Ammon's horn (tissue), 1 donor: ENCODE measurements around the gene AJM1.
A peak's percentile ranks its signal among the peaks of the same experiment; 100 is the strongest.
"Not testable (repeated sequence)": the region's sequence is repeated elsewhere in the genome, so short reads cannot be mapped to it uniquely, and the experiment has no call there.

Experiments used
- DNase-seq: peaks from one replicate; pipeline ENCODE4 v3.0.0-alpha.2; 2016; ENCODE audit warnings: low spot score

The AJM1 gene

DNA sequence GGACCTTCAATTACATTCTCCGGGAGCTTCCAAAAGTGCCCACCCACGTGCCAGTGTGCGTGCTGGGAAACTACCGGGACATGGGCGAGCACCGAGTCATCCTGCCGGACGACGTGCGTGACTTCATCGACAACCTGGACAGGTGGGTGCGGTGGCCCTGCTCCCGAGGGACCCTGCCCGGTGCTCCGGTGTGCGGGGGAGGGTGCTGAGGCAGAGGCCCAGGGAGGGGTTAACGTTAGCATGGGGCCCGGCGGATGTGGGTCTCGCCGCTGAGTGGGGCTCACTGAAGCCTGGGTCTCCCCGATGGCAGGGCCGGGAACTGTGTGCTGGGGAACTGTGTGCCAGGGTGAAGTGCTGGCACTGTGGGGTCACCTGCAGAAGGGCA is 10.6 kb upstream of the AJM1 start:
- no peak for DNase-seq

GRCh38 chr9:136832581-136832980 is 9.7 kb upstream of the AJM1 start:
- DNase-seq, result no peak

DNA sequence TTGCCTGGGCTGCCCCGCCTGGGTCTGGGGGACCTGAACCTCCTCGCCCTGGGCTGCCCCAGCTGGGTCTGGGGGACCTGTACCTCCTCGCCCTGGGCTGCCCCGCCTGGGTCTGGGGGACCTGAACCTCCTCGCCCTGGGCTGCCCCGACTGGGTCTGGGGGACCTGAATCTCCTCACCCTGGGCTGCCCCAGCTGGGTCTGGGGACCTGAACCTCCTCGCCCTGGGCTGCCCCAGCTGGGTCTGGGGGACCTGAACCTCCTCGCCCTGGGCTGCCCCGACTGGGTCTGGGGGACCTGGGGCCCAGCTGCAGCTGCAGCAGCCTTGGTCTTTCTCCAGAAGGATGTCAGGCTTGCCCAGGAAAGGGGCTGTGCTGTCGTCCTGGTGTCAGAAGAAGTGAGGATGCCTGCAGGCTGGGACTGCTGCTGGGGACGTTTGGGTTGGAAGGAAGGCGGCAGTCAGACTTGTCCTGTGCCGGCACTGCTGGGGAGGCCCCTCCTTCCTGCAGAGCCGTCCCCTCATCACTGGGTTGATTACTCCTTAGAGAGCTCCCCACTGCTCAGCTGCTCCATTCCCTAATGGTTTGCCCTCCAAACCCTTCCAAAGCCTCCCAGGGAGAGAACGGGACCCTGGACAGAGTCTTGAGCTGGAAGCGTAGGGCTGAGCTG is 8.8 kb upstream of the AJM1 start:
- not testable (repeated sequence) for DNase-seq

- DNase-seq, result no peak
Observed at GRCh38 chr9:136835162-136835931, 6.9 kb upstream of the AJM1 start.

- DNase-seq, result no peak
Observed at GRCh38 chr9:136835932-136836904, 6.1 kb upstream of the AJM1 start.

DNA sequence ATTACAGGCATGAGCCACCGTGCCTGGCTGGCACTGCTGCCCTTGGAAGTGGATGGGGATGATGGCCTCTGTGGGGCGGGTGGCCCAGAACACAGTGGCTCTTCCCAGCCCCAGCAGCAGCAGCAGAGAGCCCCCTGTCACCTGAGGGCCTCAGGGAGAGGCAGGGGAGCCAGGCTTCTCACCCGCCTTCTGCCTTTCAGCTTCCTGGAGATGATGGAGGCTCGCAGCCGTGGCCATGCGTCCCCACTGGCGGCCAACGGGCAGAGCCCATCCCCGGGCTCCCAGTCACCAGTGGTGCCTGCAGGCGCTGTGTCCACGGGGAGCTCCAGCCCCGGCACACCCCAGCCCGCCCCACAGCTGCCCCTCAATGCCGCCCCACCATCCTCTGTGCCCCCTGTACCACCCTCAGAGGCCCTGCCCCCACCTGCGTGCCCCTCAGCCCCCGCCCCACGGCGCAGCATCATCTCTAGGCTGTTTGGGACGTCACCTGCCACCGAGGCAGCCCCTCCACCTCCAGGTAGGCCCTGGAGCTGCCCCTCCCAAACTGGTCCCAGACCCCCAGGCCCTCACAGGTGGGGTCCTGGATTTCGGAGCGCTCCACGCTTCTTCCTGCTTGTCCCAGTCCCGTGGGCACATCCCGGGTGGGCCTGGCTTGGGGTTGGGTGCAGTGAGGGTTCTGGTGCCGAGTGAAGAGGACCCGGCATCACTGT is 5.0 kb upstream of the AJM1 start:
- DNase-seq, result no peak

- DNase-seq, result not testable (repeated sequence)
Observed at GRCh38 chr9:136837856-136838277, 4.4 kb upstream of the AJM1 start.

DNA sequence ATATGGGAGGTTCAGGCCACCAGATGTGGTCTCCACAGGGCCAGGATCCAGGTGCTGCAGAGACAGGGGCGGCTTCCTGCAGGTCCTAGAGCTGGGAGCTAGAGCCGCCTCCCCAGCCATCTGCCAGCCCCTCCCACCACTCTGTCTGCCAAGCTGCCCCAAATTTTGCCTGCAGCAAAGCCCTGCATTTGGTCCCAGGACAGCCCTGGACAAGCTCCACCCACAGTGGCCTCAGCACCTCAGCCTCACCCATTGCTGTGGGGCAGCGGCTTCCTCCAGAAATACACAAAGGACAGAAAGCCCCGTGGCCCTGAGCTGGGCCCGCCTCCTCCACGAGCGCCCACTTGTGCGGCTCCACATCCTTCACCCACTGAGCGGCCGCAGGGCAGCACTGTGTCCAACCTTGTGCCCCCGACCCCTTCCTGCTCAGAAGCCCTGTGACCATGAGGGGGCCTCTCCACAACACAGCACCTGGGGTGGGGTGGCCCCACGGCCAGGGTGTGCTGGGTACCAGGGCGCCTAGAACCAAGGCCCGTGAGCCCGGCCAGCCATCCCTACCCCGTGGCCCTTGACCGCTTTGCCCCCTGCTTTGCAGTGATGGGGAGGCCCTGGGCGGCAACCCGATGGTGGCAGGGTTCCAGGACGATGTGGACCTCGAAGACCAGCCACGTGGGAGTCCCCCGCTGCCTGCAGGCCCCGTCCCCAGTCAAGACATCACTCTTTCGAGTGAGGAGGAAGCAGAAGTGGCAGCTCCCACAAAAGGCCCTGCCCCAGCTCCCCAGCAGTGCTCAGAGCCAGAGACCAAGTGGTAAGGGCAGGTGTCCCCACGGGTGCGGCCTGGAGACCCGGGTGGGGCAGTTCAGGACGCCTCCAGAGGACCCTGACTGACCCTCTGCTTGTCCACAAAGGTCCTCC is 3.7 kb upstream of the AJM1 start:
- no peak for DNase-seq

- DNase-seq, result no peak
Observed at GRCh38 chr9:136839229-136840139, 2.8 kb upstream of the AJM1 start.

DNA sequence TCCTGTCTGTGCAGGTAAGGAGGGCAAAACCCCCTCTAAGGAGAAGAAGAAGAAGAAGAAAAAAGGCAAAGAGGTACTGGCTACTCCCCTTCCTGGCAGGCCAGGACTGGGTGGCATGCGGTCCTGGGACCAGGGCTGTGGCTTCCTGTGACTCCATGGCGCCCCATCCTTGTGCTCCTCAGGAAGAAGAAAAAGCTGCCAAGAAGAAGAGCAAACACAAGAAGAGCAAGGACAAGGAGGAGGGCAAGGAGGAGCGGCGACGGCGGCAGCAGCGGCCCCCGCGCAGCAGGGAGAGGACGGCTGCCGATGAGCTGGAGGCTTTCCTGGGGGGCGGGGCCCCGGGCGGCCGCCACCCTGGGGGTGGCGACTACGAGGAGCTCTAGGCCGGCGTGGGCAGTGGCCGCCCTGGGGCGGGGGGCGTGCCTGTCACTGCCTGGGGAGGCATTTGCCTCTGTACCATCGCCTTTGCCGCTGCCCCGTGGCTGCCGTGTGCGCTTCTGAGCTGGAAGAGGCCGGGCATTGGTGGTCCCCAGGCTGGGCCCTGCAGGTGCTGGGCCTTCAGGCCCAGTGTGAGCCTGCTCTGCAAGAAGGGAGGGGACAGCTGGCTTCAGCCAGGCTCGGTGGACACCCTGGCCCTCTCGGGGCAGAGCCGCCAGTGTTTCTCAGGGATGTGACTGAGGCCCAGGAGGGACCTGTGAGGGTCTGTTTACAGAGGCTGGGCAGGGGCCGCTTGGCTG is 2.0 kb upstream of the AJM1 start:
- DNase-seq, result no peak

- DNase-seq, result peak; percentile 91
Observed at GRCh38 chr9:136840877-136841645, 1.2 kb upstream of the AJM1 start.

GRCh38 chr9:136841646-136842379 is 465 bp upstream of the AJM1 start:
- DNase-seq, result not testable (repeated sequence)

DNA sequence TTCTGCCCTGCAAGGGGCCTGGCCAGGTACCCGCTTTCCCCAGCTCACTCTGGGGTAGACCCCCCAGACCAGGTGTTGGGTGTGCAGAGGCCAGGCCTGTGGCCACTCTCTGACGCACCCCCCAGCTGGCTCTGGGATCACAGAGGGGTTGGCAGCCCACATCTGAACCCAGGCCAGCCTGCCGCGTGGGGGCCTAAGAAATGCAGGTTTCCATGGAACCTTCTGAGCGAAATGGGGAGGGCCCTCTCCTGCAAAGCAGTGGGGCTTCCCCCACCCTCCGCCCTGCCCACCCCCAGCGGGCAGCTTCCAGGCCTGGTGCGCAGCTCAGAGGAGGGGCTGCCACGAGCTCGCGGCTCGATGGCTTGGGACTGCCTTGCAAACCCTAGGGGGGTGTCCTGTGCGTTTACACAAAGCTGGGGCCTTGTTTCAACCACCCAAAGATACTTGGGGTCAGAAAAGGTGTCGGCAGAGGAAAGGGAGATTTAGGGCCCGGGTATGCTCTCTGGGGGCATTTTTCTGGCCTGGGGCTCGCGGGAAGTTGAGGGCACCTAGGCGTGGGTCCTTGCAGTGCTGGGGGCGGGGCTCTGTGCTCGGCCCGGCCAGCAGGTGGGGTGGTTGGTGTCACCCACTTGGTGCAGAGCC is 1.0 kb downstream of the AJM1 start:
- DNase-seq, result not testable (repeated sequence)

- not testable (repeated sequence) for DNase-seq
Observed at GRCh38 chr9:136843801-136844740, 1.8 kb downstream of the AJM1 start.

GRCh38 chr9:136844761-136845464 is 2.6 kb downstream of the AJM1 start:
- DNase-seq, result no peak
